ENCODE data around the gene PCBP4. TPM values are rescaled to one million over a fixed set of nuclear protein-coding genes. Genes with fewer than 3 reads are reported as not detected.

PCBP4 gene
- total RNA-seq, 1 experiment from 2014 or later = 7.8 TPM

GRCh38 chr3:51945926-51946705 is 21.1 kb downstream of the PCBP4 start:
- in situ Hi-C loops (cut with HindIII; ENCODE audit: low pct_unique_long_range_greater_than_20kb, low sequenced_read_pairs) = no loop called here

GRCh38 chr3:51945031-51945840 is 22.0 kb downstream of the PCBP4 start:
- no peak for DNase-seq (ENCODE audit: low read depth)
- in situ Hi-C loops (cut with HindIII; ENCODE audit: low pct_unique_long_range_greater_than_20kb, low sequenced_read_pairs) = no loop called here

More at GRCh38 chr3:51945926-51946705, 21.1 kb downstream of the PCBP4 start:
- DNase-seq (ENCODE audit: low read depth) = no peak

- in situ Hi-C loops (cut with HindIII; ENCODE audit: low pct_unique_long_range_greater_than_20kb, low sequenced_read_pairs) = no loop called here
- no peak for DNase-seq (ENCODE audit: low read depth)
Observed at GRCh38 chr3:51944451-51945021, 22.7 kb downstream of the PCBP4 start.

- in situ Hi-C loops (cut with HindIII; ENCODE audit: low pct_unique_long_range_greater_than_20kb, low sequenced_read_pairs) = no loop called here
- DNase-seq (ENCODE audit: low read depth) = no peak
Observed at GRCh38 chr3:51943451-51944391, 23.5 kb downstream of the PCBP4 start.

GRCh38 chr3:51942603-51943450 is 24.4 kb downstream of the PCBP4 start:
- peak; percentile 68 for DNase-seq (ENCODE audit: low read depth)
- in situ Hi-C loops (cut with HindIII; ENCODE audit: low pct_unique_long_range_greater_than_20kb, low sequenced_read_pairs) = no loop called here

GRCh38 chr3:51941798-51942602 is 25.3 kb downstream of the PCBP4 start, which contains the start of the genes PARP3 and RRP9:
PARP3 (plus strand) TSS chr3:51942363; CDS start chr3:51943356, 993 bp downstream.
RRP9 (minus strand) TSS chr3:51941904; CDS start chr3:51941867, 37 bp downstream.
- DNase-seq (ENCODE audit: low read depth) = peak; percentile 99
- in situ Hi-C loops (cut with HindIII; ENCODE audit: low pct_unique_long_range_greater_than_20kb, low sequenced_read_pairs) = no loop called here

GRCh38 chr3:51941463-51941797 is 25.8 kb downstream of the PCBP4 start:
- no peak for DNase-seq (ENCODE audit: low read depth)
- in situ Hi-C loops (cut with HindIII; ENCODE audit: low pct_unique_long_range_greater_than_20kb, low sequenced_read_pairs) = no loop called here

GRCh38 chr3:51940648-51941462 is 26.4 kb downstream of the PCBP4 start:
- DNase-seq (ENCODE audit: low read depth) = no peak
- in situ Hi-C loops (cut with HindIII; ENCODE audit: low pct_unique_long_range_greater_than_20kb, low sequenced_read_pairs) = no loop called here

- in situ Hi-C loops (cut with HindIII; ENCODE audit: low pct_unique_long_range_greater_than_20kb, low sequenced_read_pairs) = no loop called here
- DNase-seq (ENCODE audit: low read depth) = no peak
Observed at GRCh38 chr3:51938780-51939425, 28.4 kb downstream of the PCBP4 start.

GRCh38 chr3:51937611-51938450 is 29.4 kb downstream of the PCBP4 start:
- in situ Hi-C loops (cut with HindIII; ENCODE audit: low pct_unique_long_range_greater_than_20kb, low sequenced_read_pairs) = no loop called here
- DNase-seq (ENCODE audit: low read depth) = no peak

- no peak for DNase-seq (ENCODE audit: low read depth)
- in situ Hi-C loops (cut with HindIII; ENCODE audit: low pct_unique_long_range_greater_than_20kb, low sequenced_read_pairs) = no loop called here
Observed at GRCh38 chr3:51937014-51937413, 30.2 kb downstream of the PCBP4 start.

- no peak for DNase-seq (ENCODE audit: low read depth)
- in situ Hi-C loops (cut with HindIII; ENCODE audit: low pct_unique_long_range_greater_than_20kb, low sequenced_read_pairs) = no loop called here
Observed at GRCh38 chr3:51935886-51936755, 31.1 kb downstream of the PCBP4 start.

GRCh38 chr3:51934991-51935885 is 32.0 kb downstream of the PCBP4 start:
- in situ Hi-C loops (cut with HindIII; ENCODE audit: low pct_unique_long_range_greater_than_20kb, low sequenced_read_pairs) = no loop called here

More at GRCh38 chr3:51934991-51935885, 32.0 kb downstream of the PCBP4 start:
- no peak for DNase-seq (ENCODE audit: low read depth)
